Hematopoietic multipotent progenitor cell treated with erythropoietin and hydrocortisone succinate and interleukin-3 and kit ligand, for 15 days (in vitro differentiated cells): Measurements from ENCODE around the gene AGBL1.
"Not testable (repeated sequence)": the region's sequence is repeated elsewhere in the genome, so short reads cannot be mapped to it uniquely, and the experiment has no call there.

Source experiments
- DNase-seq: peaks from one replicate; pipeline ENCODE4 v3.0.0-alpha.2; 2015; ENCODE audit warnings: low spot score

Gene AGBL1

GRCh38 chr15:86505951-86506350 lies 426.3 kb downstream of the AGBL1 start:
- DNase-seq, result no peak

GRCh38 chr15:86506401-86506800 lies 426.7 kb downstream of the AGBL1 start:
- no peak for DNase-seq

GRCh38 chr15:86515625-86516024 lies 436.0 kb downstream of the AGBL1 start:
- no peak for DNase-seq

DNA sequence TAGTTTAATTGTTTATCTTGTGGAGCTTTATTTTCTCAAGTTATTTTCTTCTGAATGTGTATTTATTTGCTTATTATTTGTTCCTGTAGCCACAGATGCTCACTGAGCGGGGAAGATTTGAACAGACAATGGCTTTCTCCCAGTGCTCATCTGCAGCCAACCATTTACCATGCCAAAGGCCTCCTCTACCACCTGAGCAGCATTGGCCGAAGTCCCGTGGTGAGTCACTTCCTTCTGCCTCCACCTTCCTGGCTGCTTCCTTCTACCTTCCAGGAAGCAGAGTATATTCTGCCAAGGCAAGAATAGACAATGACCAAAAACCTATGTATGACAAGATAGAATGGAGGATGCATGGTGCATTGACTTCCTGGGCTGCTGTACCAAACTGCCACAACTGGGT lies 443.1 kb downstream of the AGBL1 start:
- DNase-seq, result no peak

GRCh38 chr15:86526938-86527690 lies 447.4 kb downstream of the AGBL1 start:
- DNase-seq, result no peak

- not testable (repeated sequence) for DNase-seq
These were observed 448.4 kb downstream of the AGBL1 start for GRCh38 chr15:86528094-86528493.

- DNase-seq, result no peak
These were observed 458.5 kb downstream of the AGBL1 start for GRCh38 chr15:86538141-86538540.

GRCh38 chr15:86540840-86541467 lies 461.3 kb downstream of the AGBL1 start:
- DNase-seq, result no peak

GRCh38 chr15:86541540-86541939 lies 461.9 kb downstream of the AGBL1 start:
- DNase-seq, result no peak

- DNase-seq, result no peak
These were observed 470.4 kb downstream of the AGBL1 start for GRCh38 chr15:86550075-86550474.

DNA sequence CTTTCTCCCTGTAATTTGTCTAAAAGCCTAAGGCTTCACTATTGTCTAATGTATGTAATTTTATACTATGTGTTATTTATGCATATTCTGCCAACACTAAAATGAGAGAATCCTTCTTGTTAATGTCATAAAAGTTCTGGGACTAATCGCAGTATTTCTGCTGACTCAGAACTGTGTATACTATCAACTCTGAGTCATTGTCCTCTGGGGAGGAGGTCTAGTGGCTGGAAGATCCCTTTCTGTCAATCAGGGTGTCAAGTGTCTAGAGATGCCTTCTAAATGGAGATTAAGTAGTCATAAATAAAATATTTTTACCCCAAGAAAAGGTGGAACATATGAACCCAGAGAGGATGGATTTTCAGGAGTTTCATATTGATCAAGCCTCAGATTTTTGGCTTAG lies 473.4 kb downstream of the AGBL1 start:
- DNase-seq, result no peak

GRCh38 chr15:86555098-86555497 lies 475.4 kb downstream of the AGBL1 start:
- no peak for DNase-seq

GRCh38 chr15:86555939-86556338 lies 476.3 kb downstream of the AGBL1 start:
- DNase-seq, result no peak

- no peak for DNase-seq
These were observed 476.8 kb downstream of the AGBL1 start for GRCh38 chr15:86556396-86557017.

- DNase-seq, result no peak
These were observed 477.4 kb downstream of the AGBL1 start for GRCh38 chr15:86557018-86557550.

DNA sequence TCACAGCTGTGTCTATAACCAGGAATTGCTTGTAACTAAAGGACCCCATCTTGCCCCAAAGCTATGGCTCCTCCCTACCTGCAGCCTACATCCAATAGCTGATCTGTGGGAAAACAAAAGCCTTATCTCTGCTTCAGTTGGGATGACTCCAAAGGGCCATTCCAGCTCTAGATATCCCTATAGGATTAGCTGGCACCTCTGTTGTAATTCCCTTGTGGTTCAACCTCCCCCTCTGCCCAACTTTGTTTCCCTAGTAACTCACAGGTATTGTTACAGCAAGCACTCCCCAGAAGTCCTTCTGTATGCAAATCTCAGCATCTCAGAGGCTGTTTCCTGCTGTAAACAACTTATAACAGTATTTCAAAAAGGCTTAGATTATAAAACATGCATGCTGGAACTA lies 478.6 kb downstream of the AGBL1 start:
- no peak for DNase-seq

DNA sequence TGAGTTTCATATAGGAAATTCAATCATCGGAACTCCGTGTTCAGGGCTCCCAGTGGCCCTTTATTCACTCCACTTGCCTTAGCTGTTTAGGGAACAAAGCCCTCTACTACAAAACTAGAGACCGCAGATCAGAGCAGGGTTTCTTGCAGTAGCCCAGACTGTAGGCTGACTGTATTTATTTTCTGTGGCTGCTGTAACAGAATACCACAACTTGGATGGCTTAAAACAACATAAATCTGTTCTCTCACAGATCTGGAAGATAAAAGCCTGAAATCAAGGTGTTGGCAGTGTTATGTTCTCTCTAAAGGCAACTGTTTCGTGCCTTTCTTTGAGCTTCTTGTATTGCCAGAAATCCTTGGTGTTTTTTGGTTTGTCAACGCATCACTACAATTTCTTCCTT lies 479.0 kb downstream of the AGBL1 start:
- no peak for DNase-seq

DNA sequence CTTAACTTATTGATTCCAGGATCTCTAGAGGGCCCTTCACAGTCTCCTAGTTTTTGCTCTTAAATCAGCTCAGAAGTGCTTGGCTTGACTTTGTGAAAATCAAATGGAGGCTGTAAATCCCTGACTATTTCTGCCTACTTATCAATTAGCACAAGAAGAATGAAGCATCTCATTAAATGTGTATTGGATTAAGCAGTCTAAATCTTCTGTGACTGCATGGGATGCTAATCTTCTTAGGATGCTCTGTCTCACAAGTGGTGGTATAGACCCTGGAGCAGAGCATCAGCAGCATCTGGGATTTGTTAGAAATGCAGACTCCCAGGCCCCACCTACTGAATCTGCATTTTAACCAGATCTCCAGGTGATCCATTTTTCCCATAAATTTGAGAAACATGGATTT lies 488.7 kb downstream of the AGBL1 start:
- DNase-seq, result no peak

GRCh38 chr15:86570738-86571137 lies 491.1 kb downstream of the AGBL1 start:
- DNase-seq, result no peak

DNA sequence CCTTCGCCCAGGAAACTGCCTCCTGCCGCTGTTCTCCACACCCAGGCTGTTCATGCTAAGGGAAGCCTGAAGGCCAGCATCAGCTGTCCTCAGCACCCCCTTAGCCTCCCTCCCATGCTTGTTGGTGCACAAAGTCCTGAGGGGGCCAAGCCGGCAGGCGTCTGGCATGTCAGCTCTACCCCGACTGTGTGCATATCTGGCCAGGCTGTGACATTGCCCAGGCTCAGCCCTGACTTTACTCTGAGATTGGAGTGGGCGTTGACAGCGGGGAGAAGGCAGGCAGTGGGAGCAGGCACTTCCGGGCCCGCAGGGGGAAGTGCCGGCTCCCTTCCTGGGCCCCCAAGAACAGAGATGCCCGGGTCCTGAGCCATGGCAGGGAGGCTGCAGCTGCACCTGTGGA lies 492.2 kb downstream of the AGBL1 start:
- no peak for DNase-seq

GRCh38 chr15:86572368-86572841 lies 492.7 kb downstream of the AGBL1 start:
- DNase-seq, result no peak

- DNase-seq, result no peak
These were observed 493.8 kb downstream of the AGBL1 start for GRCh38 chr15:86573476-86573875.

- DNase-seq, result no peak
These were observed 508.7 kb downstream of the AGBL1 start for GRCh38 chr15:86588413-86588812.
